GM19099 (cell line): ENCODE measurements around the gene PTPN3.

Source experiments
- POLR2A ChIP-seq: IDR thresholded peaks from 3 replicates; pipeline ENCODE4 v1.6.1; 2011; ENCODE audit warnings: low read depth; ENCODE audit not compliant: insufficient read length; ENCODE audit errors: extremely low read depth

Gene PTPN3

DNA sequence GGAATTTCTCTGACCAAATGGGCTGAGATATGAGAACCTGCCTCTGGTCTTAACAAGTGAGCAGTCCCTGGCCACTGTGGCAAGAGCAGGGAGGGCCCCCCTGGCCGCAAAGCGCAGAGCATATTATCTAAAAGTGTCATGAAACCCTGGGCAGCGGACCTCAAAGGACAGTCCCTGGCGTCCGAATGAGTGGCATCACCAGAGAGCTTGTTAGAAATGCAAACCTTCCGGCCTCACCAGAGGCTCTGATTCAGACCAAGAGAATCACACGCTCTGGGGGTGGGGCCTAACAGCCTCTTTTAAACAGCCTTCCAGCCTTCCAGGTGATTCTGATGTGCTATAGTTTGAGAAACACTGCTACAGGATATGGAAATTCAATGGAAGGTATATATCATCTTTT is 10.9 kb downstream of the PTPN3 start:
- TF ChIP-seq POLR2A = no peak

DNA sequence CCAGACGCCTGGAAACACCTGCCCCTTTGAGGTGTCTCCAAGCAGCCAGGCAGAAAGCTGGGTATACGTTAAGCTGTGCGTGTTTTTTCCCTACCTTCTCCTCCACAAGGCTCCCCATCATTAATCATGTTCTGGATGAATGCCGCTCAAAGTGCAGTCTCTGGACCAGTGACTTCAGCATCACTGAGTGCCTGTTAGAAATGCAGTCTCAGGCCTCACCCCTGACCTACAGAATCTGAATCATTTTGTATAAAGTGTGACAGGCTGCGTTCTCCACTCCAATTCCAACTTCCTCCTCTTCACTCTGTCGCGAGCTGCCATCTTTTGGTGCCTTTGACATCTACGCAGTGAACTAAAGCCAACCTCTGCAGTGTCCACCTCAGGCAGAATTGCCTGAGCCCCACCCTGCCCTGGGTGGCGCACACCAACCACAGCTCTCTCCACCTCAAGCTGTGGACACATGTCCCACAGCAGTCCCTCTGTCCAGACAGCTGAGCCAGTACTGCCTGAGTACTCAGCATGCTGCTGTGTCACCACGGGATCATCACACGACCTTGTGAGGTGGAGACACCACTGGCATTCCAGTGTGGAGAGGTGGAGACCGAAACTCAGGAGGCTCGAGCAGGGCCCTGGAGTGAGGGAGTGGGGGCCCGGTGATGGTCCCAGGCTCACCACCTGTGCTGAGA is 14.2 kb downstream of the PTPN3 start:
- TF ChIP-seq POLR2A = no peak

- TF ChIP-seq POLR2A = no peak
Observed at GRCh38 chr9:109482391-109482916, 15.7 kb downstream of the PTPN3 start.

DNA sequence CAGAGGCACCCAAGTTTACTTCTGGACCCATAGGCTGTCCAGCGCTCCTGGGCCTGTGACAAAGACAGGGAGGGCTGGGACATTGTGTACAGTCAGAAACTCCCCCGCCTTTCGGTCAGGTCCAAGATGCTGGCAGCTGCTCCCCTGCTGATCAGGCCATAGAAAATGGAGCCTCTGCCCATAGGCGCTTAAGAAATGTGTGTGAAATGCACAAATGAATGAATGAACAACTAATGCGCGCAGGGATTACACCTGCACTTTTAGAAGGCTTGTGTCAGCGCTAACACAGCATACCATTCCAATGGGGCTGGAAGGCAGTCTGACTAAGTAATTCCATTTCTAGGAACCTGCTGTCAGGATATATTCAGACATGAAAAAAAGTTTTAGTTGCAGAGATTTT is 16.3 kb downstream of the PTPN3 start:
- no peak for TF ChIP-seq POLR2A

- TF ChIP-seq POLR2A = no peak
Observed at GRCh38 chr9:109479822-109480221, 18.3 kb downstream of the PTPN3 start.

- no peak for TF ChIP-seq POLR2A
Observed at GRCh38 chr9:109478665-109479380, 19.3 kb downstream of the PTPN3 start.

DNA sequence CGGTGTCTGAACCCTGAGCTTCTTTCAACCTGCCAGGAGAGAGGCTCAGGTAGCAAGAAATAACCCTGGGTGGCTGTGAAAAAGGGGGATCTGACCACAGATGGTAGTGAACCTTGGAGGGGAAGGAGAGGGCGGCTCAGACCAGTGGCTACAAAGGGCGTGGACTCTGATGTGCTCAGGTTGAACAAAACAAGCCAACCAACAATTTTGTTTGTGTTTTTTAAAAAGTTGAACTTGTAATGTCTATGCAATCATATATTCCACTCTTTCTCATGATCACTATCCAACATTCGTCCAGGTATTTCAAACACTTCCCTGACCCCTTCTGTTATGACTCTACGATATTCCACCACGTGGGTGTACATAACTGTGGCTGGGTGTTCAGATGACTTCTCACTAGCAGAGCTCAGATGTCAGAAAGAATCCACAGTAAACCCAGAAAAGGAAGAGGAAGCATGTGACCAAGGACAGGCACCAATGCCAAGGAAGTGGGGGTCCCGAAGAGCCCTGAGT is 20.0 kb downstream of the PTPN3 start:
- TF ChIP-seq POLR2A = no peak

DNA sequence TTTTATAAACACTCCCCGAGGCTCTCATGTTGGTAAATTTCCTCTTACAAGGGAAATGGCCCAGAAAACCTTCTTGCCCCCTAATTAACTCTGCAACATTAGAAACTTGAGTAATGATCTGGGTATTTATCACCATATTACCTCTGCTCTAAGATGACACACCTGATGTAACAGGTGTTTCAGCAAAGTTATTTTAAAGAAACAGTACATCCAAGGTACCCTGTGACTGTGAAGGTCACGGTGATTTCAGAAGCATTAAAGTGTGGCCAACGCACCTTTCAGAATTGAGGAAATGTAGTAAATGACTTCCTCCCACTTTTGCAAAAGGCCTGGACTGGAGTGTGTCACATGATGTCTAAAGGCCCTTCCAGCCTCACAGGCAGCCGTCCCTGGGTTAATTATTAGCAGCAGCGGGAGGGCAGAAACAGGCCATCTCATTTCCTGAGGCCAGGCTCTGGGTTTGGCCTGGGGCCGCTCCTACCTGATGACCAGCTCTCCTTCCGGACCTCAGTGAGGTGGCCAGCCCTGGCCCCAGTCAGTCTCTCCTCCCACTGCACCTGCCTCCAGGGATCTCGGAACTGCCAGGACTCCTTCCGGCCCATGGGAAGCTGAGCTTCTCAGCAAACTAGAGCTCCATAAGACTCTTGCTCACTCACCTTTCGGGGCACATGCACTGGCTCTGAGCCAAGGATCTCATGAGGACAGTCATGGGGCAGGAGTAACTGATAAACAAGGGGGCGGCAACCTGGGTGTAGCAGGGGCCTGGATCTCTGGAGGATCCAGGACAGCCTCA is 20.7 kb downstream of the PTPN3 start:
- TF ChIP-seq POLR2A = no peak

DNA sequence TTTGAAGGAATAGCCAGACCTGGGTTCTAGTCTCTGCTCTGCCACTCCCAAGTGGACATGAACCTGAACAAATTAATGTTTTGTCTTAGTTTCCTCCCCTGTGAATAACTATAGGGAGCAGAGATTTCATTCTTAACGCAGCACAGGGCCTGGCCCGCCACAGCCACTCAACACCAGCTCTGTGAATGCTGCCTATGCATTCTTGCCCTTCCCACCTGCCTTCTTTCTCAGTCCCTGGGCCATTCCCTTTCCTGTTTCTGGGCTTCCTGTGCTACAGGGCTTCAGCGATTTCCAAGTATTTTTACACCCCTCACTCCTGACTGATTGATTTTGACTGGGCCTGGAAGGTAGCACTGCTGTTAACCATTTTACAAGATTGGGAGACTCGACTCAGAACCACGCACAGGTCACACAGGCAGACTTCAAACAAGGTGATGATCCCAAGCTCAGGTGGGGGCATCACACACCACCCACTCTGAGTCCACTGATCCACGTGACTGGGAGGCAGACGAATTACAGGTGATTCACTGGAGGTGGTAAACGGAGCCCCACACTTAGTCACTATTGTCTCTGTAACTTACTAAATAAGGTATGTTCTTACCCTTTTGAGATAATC is 21.4 kb downstream of the PTPN3 start:
- TF ChIP-seq POLR2A = no peak

DNA sequence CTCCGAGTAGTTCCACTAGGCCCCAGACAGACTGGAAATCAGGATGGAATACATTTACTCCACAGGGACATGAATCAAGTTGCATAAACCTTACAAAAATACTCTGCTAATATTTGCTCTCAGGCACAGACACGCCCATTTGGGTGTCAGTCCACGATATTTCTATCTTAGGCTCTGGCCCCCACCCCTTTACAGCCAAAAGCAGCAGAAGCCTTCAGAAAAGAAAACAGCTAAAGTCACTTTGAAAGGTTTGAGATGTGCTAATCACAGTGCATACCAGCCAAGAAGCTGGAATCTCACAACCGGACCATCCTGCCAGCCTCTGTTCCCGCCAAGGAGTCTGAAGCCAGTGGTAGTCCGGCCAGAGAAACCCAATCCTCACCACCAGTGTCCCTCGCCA is 22.6 kb downstream of the PTPN3 start:
- TF ChIP-seq POLR2A = no peak

- no peak for TF ChIP-seq POLR2A
Observed at GRCh38 chr9:109474944-109475343, 23.2 kb downstream of the PTPN3 start.

DNA sequence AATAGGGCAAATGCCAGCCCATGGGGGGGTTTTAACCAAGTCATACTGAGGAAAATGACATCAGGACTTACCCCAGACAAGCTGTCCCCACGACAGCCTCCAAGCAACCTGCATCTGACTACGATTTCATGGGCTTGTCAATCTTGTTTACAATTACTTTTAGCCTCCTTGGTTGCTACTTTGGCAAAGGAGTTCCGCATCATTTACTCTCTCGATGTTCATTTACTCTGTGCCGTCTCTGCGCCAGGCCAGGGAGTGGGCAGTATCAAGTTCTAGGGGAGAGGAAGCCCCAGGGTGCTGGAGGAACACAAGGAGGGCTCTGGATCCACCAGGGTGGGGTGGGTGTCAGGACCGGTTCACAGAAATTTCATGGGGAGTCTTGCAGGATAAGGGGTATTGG is 23.9 kb downstream of the PTPN3 start:
- TF ChIP-seq POLR2A = no peak

- TF ChIP-seq POLR2A = no peak
Observed at GRCh38 chr9:109473329-109473728, 24.8 kb downstream of the PTPN3 start.

DNA sequence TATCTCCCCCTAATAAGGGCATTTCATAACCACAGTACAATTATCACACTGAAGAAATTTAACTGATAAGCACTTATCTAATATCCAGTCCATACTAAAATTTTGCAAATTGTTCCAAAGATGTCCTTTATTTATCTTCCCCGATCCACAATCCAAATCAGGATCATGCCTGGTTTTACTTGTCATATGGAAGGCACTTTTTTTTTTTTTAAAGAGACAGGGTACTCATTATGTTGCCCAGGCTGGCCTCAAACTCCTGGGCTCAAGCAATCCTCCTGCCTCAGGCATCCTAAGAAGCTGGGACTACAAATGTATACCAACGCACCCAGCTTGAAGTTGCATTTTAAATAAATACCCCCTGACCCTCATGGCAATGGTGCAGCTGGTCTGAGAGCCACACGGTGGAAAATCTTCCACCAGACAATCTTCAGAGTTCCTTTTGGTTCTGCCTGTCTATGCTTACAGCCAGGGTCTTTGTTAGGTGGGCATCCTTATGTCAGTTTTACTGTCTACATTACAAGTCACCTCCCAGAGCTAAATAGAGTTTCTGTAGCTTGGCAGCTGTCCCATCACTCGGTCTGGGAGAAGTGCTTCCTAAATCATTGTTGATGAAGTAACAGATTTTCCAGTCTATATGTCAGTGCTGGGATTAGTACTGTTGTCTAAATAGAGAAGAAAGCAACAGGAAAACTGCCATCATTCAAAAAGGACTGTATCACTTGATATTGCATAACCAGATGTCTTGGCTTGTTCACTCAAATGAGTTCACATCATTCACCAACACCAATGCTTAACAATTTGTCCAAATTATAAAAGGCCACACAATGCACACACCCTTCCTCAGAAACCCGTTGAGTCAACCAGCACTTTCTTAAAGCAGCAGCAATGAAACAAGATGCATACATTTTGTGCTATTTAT is 26.4 kb downstream of the PTPN3 start:
- no peak for TF ChIP-seq POLR2A
